IMR-90 (cell line): ENCODE data around the gene ZNF85. TPM values are rescaled to one million over a fixed set of nuclear protein-coding genes. Genes with fewer than 3 reads are reported as not detected.

Experiments used
- ATAC-seq: fragments of 200-7000 bp; cut with Tn5 transposase; 2 replicates; pipeline ENCODE4 v1.9.1; 2020; ENCODE audit warnings: low read depth, mild to moderate bottlenecking, moderate library complexity
- BruUV-seq: library from RNA; stranded (reverse); fragments of 400-500 nt; replicated peaks from 2 replicates; lab custom pipeline; 2021; lab: Mats Ljungman, UMichigan
- CTCF ChIA-PET: fragments of 300-600 bp; formaldehyde crosslinking; extraction: SDS; loops from one replicate; lab custom pipeline; 2021; ENCODE audit warnings: antibody characterized with exemption; lab: Yijun Ruan, JAX
- POLR2A ChIA-PET: fragments of 300-600 bp; sonication (Branson Sonifier 250); formaldehyde crosslinking; loops from one replicate; lab custom pipeline; 2022; ENCODE audit warnings: antibody characterized with exemption; ENCODE audit not compliant: unreplicated experiment; lab: Charles Lee
- DNase-seq: peaks from one replicate; pipeline ENCODE4 v3.0.0; 2013
- H2AFZ ChIP-seq: replicated peaks from 2 replicates; pipeline ENCODE3; 2013; ENCODE audit warnings: low read length, mild to moderate bottlenecking; ENCODE audit not compliant: poor library complexity
- H2AK5ac ChIP-seq: 2 replicates; pipeline ENCODE4 v1.6.1; 2013; ENCODE audit warnings: low read depth, low read length, inconsistent platforms
- H2AK9ac ChIP-seq: replicated peaks from 2 replicates; pipeline ENCODE3; 2013; ENCODE audit warnings: mild to moderate bottlenecking, low read depth, low read length, moderate library complexity; ENCODE audit not compliant: poor library complexity
- H2BK120ac ChIP-seq: 2 replicates; pipeline ENCODE4 v1.6.1; 2013; ENCODE audit warnings: low read depth, low read length, inconsistent platforms
- H2BK15ac ChIP-seq: 3 replicates; pipeline ENCODE4 v1.6.1; 2013; ENCODE audit warnings: low read depth, low read length, inconsistent platforms
- H2BK20ac ChIP-seq: 2 replicates; pipeline ENCODE4 v1.6.1; 2013; ENCODE audit warnings: low read depth, mild to moderate bottlenecking, inconsistent platforms, low read length, moderate library complexity
- H2BK5ac ChIP-seq: 2 replicates; pipeline ENCODE4 v1.6.1; 2013; ENCODE audit warnings: mild to moderate bottlenecking, low read depth, low read length, inconsistent platforms; ENCODE audit not compliant: poor library complexity, severe bottlenecking
- H3K14ac ChIP-seq: replicated peaks from 2 replicates; pipeline ENCODE4 v1.6.1; 2013; ENCODE audit warnings: low read depth, low read length, inconsistent platforms
- H3K18ac ChIP-seq: 2 replicates; pipeline ENCODE4 v1.6.1; 2013; ENCODE audit warnings: low read depth, low read length, control low read depth
- H3K23ac ChIP-seq: 2 replicates; pipeline ENCODE4 v1.6.1; 2013; ENCODE audit warnings: low read depth, low read length, inconsistent platforms
- H3K27ac ChIP-seq: 2 replicates; pipeline ENCODE4 v1.5.1; 2013; ENCODE audit warnings: mild to moderate bottlenecking, control low read depth, low read length; ENCODE audit not compliant: insufficient read depth
- H3K27me3 ChIP-seq: 2 replicates; pipeline ENCODE4 v1.6.1; 2013; ENCODE audit warnings: low read length; ENCODE audit not compliant: control insufficient read depth, insufficient read depth
- H3K36me3 ChIP-seq: 2 replicates; pipeline ENCODE4 v1.6.1; 2013; ENCODE audit warnings: low read length, mixed read lengths; ENCODE audit not compliant: control insufficient read depth, insufficient read depth
- H3K4ac ChIP-seq: 2 replicates; pipeline ENCODE4 v1.6.1; 2013; ENCODE audit warnings: low read depth, low read length, inconsistent platforms
- H3K4me1 ChIP-seq: 2 replicates; pipeline ENCODE4 v1.6.1; 2013; ENCODE audit warnings: low read length, mixed read lengths; ENCODE audit not compliant: control insufficient read depth, insufficient read depth
- H3K4me2 ChIP-seq: 2 replicates; pipeline ENCODE4 v1.6.1; 2013; ENCODE audit warnings: low read depth, mild to moderate bottlenecking, control low read depth, low read length, moderate library complexity
- H3K4me3 ChIP-seq: 2 replicates; pipeline ENCODE4 v1.5.1; 2013; ENCODE audit warnings: low read depth, mild to moderate bottlenecking, control low read depth, low read length, moderate library complexity; ENCODE audit not compliant: insufficient read depth
- H3K56ac ChIP-seq: 2 replicates; pipeline ENCODE4 v1.6.1; 2013; ENCODE audit warnings: low read length, inconsistent platforms; ENCODE audit not compliant: insufficient read depth; ENCODE audit errors: extremely low read depth
- H3K79me1 ChIP-seq, 2 experiments: 2 replicates each; pipeline ENCODE4 v1.6.1; 2013; ENCODE audit warnings: low read length in 2 of 2, inconsistent platforms in 1 of 2, low read depth in 1 of 2
- H3K9ac ChIP-seq: 2 replicates; pipeline ENCODE4 v1.6.1; 2013; ENCODE audit warnings: low read depth, low read length, control low read depth
- H3K9me1 ChIP-seq: 2 replicates; pipeline ENCODE4 v1.6.1; 2013; ENCODE audit warnings: low read length, inconsistent platforms; ENCODE audit not compliant: insufficient read depth
- H3K9me3 ChIP-seq: 2 replicates; pipeline ENCODE4 v1.6.1; 2013; ENCODE audit warnings: low read length; ENCODE audit not compliant: control insufficient read depth, insufficient read depth
- H4K20me1 ChIP-seq: 2 replicates; pipeline ENCODE4 v1.6.1; 2013; ENCODE audit warnings: low read length, inconsistent platforms; ENCODE audit not compliant: insufficient read depth
- H4K5ac ChIP-seq: 2 replicates; pipeline ENCODE4 v1.6.1; 2013; ENCODE audit warnings: mild to moderate bottlenecking, low read depth, low read length, control low read depth
- H4K8ac ChIP-seq, 2 experiments: 2 replicates each; pipeline ENCODE4 v1.6.1; 2013; ENCODE audit warnings: low read depth in 2 of 2, low read length in 2 of 2, control low read depth in 1 of 2, inconsistent platforms in 1 of 2
- H4K91ac ChIP-seq: 2 replicates; pipeline ENCODE4 v1.6.1; 2013; ENCODE audit warnings: low read depth, low read length, inconsistent platforms; ENCODE audit not compliant: insufficient read depth
- RFX5 ChIP-seq: IDR thresholded peaks from 2 replicates; pipeline ENCODE4 v1.8.0; 2012; ENCODE audit warnings: low read depth, mild to moderate bottlenecking, low read length, moderate library complexity
- SMC3 ChIP-seq: fragments of 150-350 bp; IDR thresholded peaks from 2 replicates; pipeline ENCODE4 v1.6.1; 2016; ENCODE audit warnings: low read depth, mild to moderate bottlenecking, antibody characterized with exemption, low read length, moderate library complexity
- WGBS, 2 experiments: methylation state at CpG; one replicate each; pipeline versions ENCODE4 v1.1.5 to v1.1.7; 2013; ENCODE audit warnings: missing lambda C conversion rate in 2 of 2; ENCODE audit not compliant: insufficient read length in 1 of 2; ENCODE audit errors: extremely low coverage in 2 of 2; 5-methylcytosine and 5-hydroxymethylcytosine counted together
- dilution Hi-C: fragments of 300-500 bp; cut with HindIII; formaldehyde crosslinking; loops from one replicate; pipeline ENCODE4 v1.14.3; 2018; ENCODE audit warnings: low sequenced_read_pairs; ENCODE audit not compliant: unreplicated experiment
- in situ Hi-C: fragments of 300-500 bp; cut with MboI; formaldehyde crosslinking; loops from 3 replicates; pipeline ENCODE4 v1.14.3; 2019; ENCODE audit warnings: low sequenced_read_pairs, inconsistent platforms, mixed read lengths
- intact Hi-C: fragments of 100-400 bp; cut with micrococcal nuclease; formaldehyde crosslinking; loops from 2 replicates; pipeline ENCODE4 v1.10.0; 2022
- polyA plus RNA-seq, 3 experiments: library from polyadenylated mRNA; depleted of rRNA; stranded (reverse); fragments of >200 nt; gene quantifications; 2 replicates each; pipeline ENCODE4 v1.2.3, GENCODE V29; 2012; ENCODE audit warnings: low replicate concordance in 1 of 3
- total RNA-seq: library from RNA; depleted of rRNA; stranded (reverse); fragments of >200 nt; gene quantifications from 2 replicates; pipeline ENCODE4 v1.2.3, GENCODE V29; 2012

ZNF85 gene
- total and polyA plus RNA-seq, 2 of the 4 experiments (the other 2 are of a cell fraction), result 3.1 to 5.9 TPM

DNA sequence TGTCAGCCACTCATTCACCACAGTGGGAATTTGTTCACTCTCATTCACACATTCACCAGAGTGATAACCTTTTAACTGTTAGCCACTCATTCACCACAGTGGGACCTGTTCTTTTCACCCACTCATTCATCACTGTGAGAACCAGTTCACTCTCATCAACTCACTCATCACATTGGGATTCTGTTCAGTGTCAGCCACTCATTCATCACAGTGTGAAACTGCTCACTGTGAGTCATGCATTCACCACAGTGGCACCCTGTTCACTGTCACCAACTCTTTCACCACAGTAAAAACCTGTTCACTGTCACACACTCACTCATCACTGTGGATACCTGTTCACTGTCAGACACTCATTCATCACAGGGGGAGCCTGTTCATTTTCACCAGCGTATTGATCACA is 43.5 kb upstream of the ZNF85 start:
- H3K56ac ChIP-seq, result no peak overlapping the region
- H3K27me3 ChIP-seq, result no peaks in the 10 kb centered on the region
- no peak overlapping the region for H2BK15ac ChIP-seq
- H3K4me3 ChIP-seq, result no peak overlapping the region
- no peak overlapping the region for H2AK9ac ChIP-seq
- no peak overlapping the region for H2BK120ac ChIP-seq
- H2AK5ac ChIP-seq, result no peak overlapping the region
- ATAC-seq (no peak), DNase-seq (no peak)
- intact Hi-C loops, result no loop called here
- H3K9ac ChIP-seq, result no peak overlapping the region
- BruUV-seq, result no TSS peak
- H3K9me1 ChIP-seq, result no peaks in the 10 kb centered on the region
- TF ChIP-seq RFX5 (no peak), SMC3 (no peak)
- H3K18ac ChIP-seq, result no peak overlapping the region
- dilution Hi-C loops, result no loop called here
- no peak overlapping the region for H3K4ac ChIP-seq
- in situ Hi-C loops, result no loop called here
- no peak overlapping the region for H2BK5ac ChIP-seq
- H3K9me3 ChIP-seq, result peaks cover 64% of the 10 kb centered on the region
- no peak overlapping the region for H4K91ac ChIP-seq
- H4K20me1 ChIP-seq, result no peaks in the 10 kb centered on the region
- no peaks in the 10 kb centered on the region for H3K4me1 ChIP-seq
- no peak overlapping the region for H4K5ac ChIP-seq
- CTCF ChIA-PET, result no interaction called here
- H3K4me2 ChIP-seq, result no peak overlapping the region
- H3K14ac ChIP-seq, result no peak overlapping the region
- POLR2A ChIA-PET, result no interaction called here
- no peak overlapping the region for H4K8ac ChIP-seq
- no peak overlapping the region for H2AFZ ChIP-seq
- no peak overlapping the region for H3K23ac ChIP-seq
- no peaks in the 10 kb centered on the region for H3K36me3 ChIP-seq
- WGBS, 2 experiments, result 38% methylated on average over 1 of the region's 1 CpG; no CpG with 5 or more reads in 1 of the 2 experiments
- no peak overlapping the region for H2BK20ac ChIP-seq
- H3K27ac ChIP-seq, result no peak overlapping the region
- no peaks in the 10 kb centered on the region for H3K79me1 ChIP-seq
